PC-9 (cell line): ENCODE data around the gene LRRC7. TPM values are rescaled to one million over a fixed set of nuclear protein-coding genes. Genes with fewer than 3 reads are reported as not detected.
"Not testable (repeated sequence)": the region's sequence is repeated elsewhere in the genome, so short reads cannot be mapped to it uniquely, and the experiment has no call there.

Experiments used
- BruUV-seq: library from RNA; stranded (reverse); fragments of 400-500 nt; replicated peaks from 2 replicates; lab custom pipeline; 2021; lab: Mats Ljungman, UMichigan
- CTCF ChIA-PET: fragments of 300-600 bp; sonication (Branson Sonifier 250); formaldehyde crosslinking; loops from one replicate; lab custom pipeline; 2022; ENCODE audit warnings: antibody characterized with exemption; lab: Charles Lee
- POLR2A ChIA-PET: fragments of 300-600 bp; sonication (Branson Sonifier 250); formaldehyde crosslinking; loops from one replicate; lab custom pipeline; 2022; ENCODE audit warnings: antibody characterized with exemption; ENCODE audit not compliant: unreplicated experiment; lab: Charles Lee
- DNase-seq, 2 experiments: peaks; one replicate each; pipeline versions ENCODE4 v3.0.0 to v3.0.0-alpha.2; 2015 to 2022; ENCODE audit warnings: mixed read lengths in 1 of 2
- H2AFZ ChIP-seq: fragments of 200-600 bp; sonication (generic); 2 replicates; pipeline ENCODE4 v1.8.1; 2017; ENCODE audit warnings: antibody characterized with exemption
- H3F3A ChIP-seq: fragments of 200-600 bp; sonication (generic); 2 replicates; pipeline ENCODE4 v1.8.1; 2017; ENCODE audit warnings: antibody characterized with exemption, mild to moderate bottlenecking, low read depth; ENCODE audit not compliant: insufficient read depth
- H3K27ac ChIP-seq: fragments of 200-600 bp; sonication (generic); 2 replicates; pipeline ENCODE4 v1.6.1; 2016; ENCODE audit warnings: mixed run types
- H3K27me3 ChIP-seq: fragments of 200-600 bp; sonication (generic); 2 replicates; pipeline ENCODE4 v1.6.1; 2016; ENCODE audit warnings: low read depth, mixed run types; ENCODE audit not compliant: insufficient read depth
- H3K36me3 ChIP-seq: fragments of 200-600 bp; sonication (generic); 2 replicates; pipeline ENCODE4 v1.6.1; 2016; ENCODE audit warnings: low read depth, mixed run types
- H3K4me1 ChIP-seq: fragments of 200-600 bp; sonication (generic); replicated peaks from 2 replicates; pipeline ENCODE4 v1.6.1; 2016; ENCODE audit warnings: mixed run types; ENCODE audit not compliant: insufficient read depth
- H3K4me2 ChIP-seq: fragments of 200-600 bp; sonication (generic); 2 replicates; pipeline ENCODE4 v1.6.1; 2017; ENCODE audit warnings: mixed run types
- H3K4me3 ChIP-seq: fragments of 200-600 bp; sonication (generic); 2 replicates; pipeline ENCODE4 v1.6.1; 2016; ENCODE audit warnings: mixed run types
- H3K79me2 ChIP-seq: fragments of 200-600 bp; sonication (generic); 2 replicates; pipeline ENCODE4 v1.6.1; 2017; ENCODE audit warnings: low read depth, mixed run types
- H3K9me2 ChIP-seq: fragments of 200-600 bp; sonication (generic); 2 replicates; pipeline ENCODE4 v1.8.1; 2017; ENCODE audit warnings: mild to moderate bottlenecking; ENCODE audit not compliant: insufficient read depth
- H3K9me3 ChIP-seq: fragments of 200-600 bp; sonication (generic); 2 replicates; pipeline ENCODE4 v1.8.1; 2016; ENCODE audit warnings: low read depth; ENCODE audit not compliant: insufficient read depth
- H4K20me1 ChIP-seq: fragments of 200-600 bp; sonication (generic); 2 replicates; pipeline ENCODE4 v1.8.1; 2017; ENCODE audit not compliant: insufficient read depth
- EZH2 ChIP-seq: fragments of 200-600 bp; sonication (generic); IDR thresholded peaks from 2 replicates; pipeline ENCODE4 v1.8.0; 2017; ENCODE audit warnings: antibody characterized with exemption, low read depth
- intact Hi-C: fragments of 100-400 bp; cut with micrococcal nuclease; formaldehyde crosslinking; loops from one replicate; pipeline ENCODE4 v1.10.0; 2022; ENCODE audit not compliant: unreplicated experiment
- total RNA-seq: library from RNA; stranded (reverse); gene quantifications from 2 replicates; pipeline ENCODE4 v1.2.3, GENCODE V29; 2021
- TF ChIP-seq, protein P1 (sequence below): fragments of 200-600 bp; sonication (generic); conservative IDR thresholded peaks from 2 replicates; pipeline ENCODE4 v1.6.1; 2017; ENCODE audit warnings: mixed run types, antibody characterized with exemption, mild to moderate bottlenecking, moderate library complexity

LRRC7 gene
- total RNA-seq, 1 experiment from 2014 or later = not detected

DNA sequence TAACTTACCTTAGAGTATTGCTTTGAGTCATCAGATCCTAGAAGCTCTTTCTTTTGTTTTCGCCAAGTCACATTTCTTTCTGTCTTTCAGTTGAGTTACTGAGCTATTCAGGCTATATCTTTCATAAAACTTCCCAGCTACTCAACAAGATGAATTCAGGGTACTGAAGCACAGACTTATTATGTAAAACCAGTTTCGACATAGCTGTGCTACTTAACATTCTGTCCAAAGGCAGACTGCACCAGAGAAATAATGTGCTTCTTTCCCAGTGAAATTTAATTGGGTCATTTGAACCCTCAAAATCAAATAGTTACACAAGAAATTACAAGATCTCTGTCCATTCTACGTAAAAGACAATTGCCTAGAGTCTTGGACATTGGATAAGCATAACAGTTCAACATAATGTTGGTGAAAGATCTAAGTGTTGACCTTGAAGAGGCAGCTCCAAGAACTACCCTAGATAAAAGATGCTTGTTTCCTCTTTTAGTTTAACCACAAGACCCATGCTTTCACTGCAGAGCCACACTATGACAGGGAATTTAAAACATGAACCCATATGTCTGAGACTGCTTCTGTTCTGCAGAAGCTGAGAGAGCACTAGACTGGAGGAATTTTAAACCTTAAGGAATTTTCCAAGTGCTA lies 474.5 kb downstream of the LRRC7 start:
- no peak overlapping the region for H3K4me2 ChIP-seq
- H3K36me3 ChIP-seq = no peaks in the 10 kb centered on the region
- H3K9me2 ChIP-seq = peaks cover 9% of the 10 kb centered on the region; the same call in 1 of the 2 replicates
- no peak for DNase-seq
- no peak overlapping the region; the same call in 1 of the 2 replicates for H2AFZ ChIP-seq
- H4K20me1 ChIP-seq = no peaks in the 10 kb centered on the region; the same call in 1 of the 2 replicates
- TF ChIP-seq, protein P1, sequence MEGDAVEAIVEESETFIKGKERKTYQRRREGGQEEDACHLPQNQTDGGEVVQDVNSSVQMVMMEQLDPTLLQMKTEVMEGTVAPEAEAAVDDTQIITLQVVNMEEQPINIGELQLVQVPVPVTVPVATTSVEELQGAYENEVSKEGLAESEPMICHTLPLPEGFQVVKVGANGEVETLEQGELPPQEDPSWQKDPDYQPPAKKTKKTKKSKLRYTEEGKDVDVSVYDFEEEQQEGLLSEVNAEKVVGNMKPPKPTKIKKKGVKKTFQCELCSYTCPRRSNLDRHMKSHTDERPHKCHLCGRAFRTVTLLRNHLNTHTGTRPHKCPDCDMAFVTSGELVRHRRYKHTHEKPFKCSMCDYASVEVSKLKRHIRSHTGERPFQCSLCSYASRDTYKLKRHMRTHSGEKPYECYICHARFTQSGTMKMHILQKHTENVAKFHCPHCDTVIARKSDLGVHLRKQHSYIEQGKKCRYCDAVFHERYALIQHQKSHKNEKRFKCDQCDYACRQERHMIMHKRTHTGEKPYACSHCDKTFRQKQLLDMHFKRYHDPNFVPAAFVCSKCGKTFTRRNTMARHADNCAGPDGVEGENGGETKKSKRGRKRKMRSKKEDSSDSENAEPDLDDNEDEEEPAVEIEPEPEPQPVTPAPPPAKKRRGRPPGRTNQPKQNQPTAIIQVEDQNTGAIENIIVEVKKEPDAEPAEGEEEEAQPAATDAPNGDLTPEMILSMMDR = no peak
- no peak for TF ChIP-seq EZH2
- no peaks in the 10 kb centered on the region for H3F3A ChIP-seq
- no peaks in the 10 kb centered on the region for H3K79me2 ChIP-seq
- H3K27ac ChIP-seq = no peak overlapping the region
- no peaks in the 10 kb centered on the region for H3K9me3 ChIP-seq
- BruUV-seq = no TSS peak
- no peaks in the 10 kb centered on the region for H3K27me3 ChIP-seq
- no peak overlapping the region for H3K4me3 ChIP-seq
- peaks cover 17% of the 10 kb centered on the region for H3K4me1 ChIP-seq
- intact Hi-C loops = no loop called here
- POLR2A ChIA-PET = no interaction called here
- CTCF ChIA-PET = no interaction called here

DNA sequence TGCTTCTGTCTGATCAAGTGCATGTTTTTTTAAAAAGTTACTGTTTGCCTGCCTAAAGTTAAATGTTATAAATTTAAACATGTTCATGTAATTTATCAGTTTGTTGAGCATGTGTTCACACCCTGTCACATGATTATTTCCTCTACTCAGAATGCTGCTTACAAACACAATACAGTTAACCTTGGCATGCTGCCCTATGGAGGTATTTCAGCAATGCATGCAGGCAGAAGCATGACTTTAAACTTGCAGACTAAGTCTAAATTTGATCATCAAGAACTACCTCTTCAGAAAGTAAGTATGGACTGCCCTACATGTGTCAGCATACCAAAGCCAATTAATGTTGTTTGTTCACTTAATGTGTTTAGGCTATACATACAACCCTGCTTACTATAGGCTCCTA lies 476.1 kb downstream of the LRRC7 start:
- H3K4me1 ChIP-seq = peaks cover 17% of the 10 kb centered on the region
- no peak overlapping the region for H2AFZ ChIP-seq
- no peaks in the 10 kb centered on the region for H3F3A ChIP-seq
- BruUV-seq = no TSS peak
- ChIA-PET POLR2A (no interaction called here), CTCF (no interaction called here)
- intact Hi-C loops = no loop called here
- DNase-seq = peak in 1 of 2 experiments; percentile 32
- no peaks in the 10 kb centered on the region for H3K79me2 ChIP-seq
- no peak overlapping the region for H3K4me3 ChIP-seq
- no peaks in the 10 kb centered on the region for H3K27me3 ChIP-seq
- peaks cover 9% of the 10 kb centered on the region; the same call in 1 of the 2 replicates for H3K9me2 ChIP-seq
- no peak overlapping the region for H3K27ac ChIP-seq
- no peak for TF ChIP-seq EZH2
- TF ChIP-seq, protein P1 = no peak
- H3K9me3 ChIP-seq = no peaks in the 10 kb centered on the region
- H4K20me1 ChIP-seq = no peaks in the 10 kb centered on the region; the same call in 1 of the 2 replicates
- H3K36me3 ChIP-seq = no peaks in the 10 kb centered on the region
- no peak overlapping the region for H3K4me2 ChIP-seq

DNA sequence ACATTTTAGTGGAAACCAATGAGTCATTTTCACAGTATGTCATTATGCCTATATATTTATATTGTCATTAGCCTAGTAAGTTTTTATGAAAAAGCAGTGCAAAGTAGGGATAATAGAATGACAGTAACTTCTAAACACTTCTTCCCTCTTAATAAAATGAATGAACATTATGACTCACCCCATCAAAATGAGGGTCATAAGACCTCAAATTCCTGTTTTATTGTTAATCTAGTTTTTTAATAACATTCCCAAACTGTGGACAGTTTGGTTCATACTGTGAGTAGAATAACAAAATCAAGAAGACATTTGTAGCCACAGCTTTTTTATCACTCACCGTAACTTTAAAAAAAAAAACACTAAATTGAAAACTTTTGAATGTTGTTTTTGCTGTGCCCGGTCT lies 477.1 kb downstream of the LRRC7 start:
- DNase-seq = no peak
- POLR2A ChIA-PET = no interaction called here
- no TSS peak for BruUV-seq
- Histone ChIP-seq H3K27me3 (no peaks in the 10 kb centered on the region), H3K36me3 (no peaks in the 10 kb centered on the region), H3K9me3 (no peaks in the 10 kb centered on the region), H3K27ac (no peak overlapping the region), H3K4me3 (no peak overlapping the region), H3K9me2 (peaks cover 9% of the 10 kb centered on the region; the same call in 1 of the 2 replicates), H3K4me2 (no peak overlapping the region), H3K4me1 (peaks cover 17% of the 10 kb centered on the region), H3F3A (no peaks in the 10 kb centered on the region), H4K20me1 (no peaks in the 10 kb centered on the region; the same call in 1 of the 2 replicates), H2AFZ (no peak overlapping the region), H3K79me2 (no peaks in the 10 kb centered on the region)
- TF ChIP-seq, protein P1 = no peak
- TF ChIP-seq EZH2 = no peak
- CTCF ChIA-PET = no interaction called here
- intact Hi-C loops = no loop called here

DNA sequence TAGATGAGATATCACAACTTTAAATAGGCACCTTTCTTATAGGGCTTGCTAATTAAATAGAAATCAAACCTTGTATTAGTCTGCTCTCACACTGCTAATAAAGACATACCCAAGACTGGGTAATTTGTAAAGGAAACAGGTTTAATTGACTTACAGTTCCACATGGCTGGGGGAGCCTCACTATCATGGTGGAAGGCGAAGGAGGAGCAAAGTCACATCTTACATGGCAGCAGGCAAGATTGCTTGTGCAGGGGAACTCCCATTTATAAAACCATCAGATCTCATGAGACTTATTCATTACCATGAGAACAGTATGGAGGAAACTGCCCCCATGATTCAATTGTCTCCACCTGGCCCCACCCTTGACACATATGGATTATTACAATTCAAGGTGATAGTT lies 477.9 kb downstream of the LRRC7 start:
- H3K27ac ChIP-seq, H3F3A ChIP-seq, DNase-seq, H4K20me1 ChIP-seq, H2AFZ ChIP-seq, H3K27me3 ChIP-seq, intact Hi-C loops, H3K36me3 ChIP-seq, H3K4me2 ChIP-seq, BruUV-seq, POLR2A ChIA-PET, H3K4me3 ChIP-seq, H3K9me3 ChIP-seq, CTCF ChIA-PET, H3K79me2 ChIP-seq, H3K9me2 ChIP-seq: not testable (repeated sequence)
- peaks cover 17% of the 10 kb centered on the region for H3K4me1 ChIP-seq
